ENCODE results near the gene STK36.

Gene STK36

DNA sequence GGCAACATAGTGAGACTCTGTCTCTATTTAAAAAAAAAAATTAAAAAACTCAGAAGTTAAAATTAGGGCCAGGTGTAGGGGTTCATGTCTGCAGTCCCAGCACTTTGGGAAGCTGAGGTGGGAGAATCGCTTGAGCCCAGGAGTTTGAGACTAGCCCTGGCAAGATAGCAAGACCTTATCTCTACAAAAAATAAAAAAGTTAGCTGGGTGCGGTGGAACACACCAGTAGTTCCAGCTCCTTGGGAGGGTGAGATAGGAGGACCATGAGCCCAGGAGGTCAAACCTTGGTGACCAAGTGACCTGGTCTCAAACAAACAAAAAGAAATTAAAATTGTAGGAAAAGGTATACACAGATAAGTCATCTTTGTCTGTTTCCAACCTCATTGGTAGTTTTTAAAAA, 50.0 kb downstream of the STK36 start:
- DNase-seq, result no peak

- no peak for DNase-seq
These were observed 50.5 kb downstream of the STK36 start for GRCh38 chr2:218722419-218722818.

DNA sequence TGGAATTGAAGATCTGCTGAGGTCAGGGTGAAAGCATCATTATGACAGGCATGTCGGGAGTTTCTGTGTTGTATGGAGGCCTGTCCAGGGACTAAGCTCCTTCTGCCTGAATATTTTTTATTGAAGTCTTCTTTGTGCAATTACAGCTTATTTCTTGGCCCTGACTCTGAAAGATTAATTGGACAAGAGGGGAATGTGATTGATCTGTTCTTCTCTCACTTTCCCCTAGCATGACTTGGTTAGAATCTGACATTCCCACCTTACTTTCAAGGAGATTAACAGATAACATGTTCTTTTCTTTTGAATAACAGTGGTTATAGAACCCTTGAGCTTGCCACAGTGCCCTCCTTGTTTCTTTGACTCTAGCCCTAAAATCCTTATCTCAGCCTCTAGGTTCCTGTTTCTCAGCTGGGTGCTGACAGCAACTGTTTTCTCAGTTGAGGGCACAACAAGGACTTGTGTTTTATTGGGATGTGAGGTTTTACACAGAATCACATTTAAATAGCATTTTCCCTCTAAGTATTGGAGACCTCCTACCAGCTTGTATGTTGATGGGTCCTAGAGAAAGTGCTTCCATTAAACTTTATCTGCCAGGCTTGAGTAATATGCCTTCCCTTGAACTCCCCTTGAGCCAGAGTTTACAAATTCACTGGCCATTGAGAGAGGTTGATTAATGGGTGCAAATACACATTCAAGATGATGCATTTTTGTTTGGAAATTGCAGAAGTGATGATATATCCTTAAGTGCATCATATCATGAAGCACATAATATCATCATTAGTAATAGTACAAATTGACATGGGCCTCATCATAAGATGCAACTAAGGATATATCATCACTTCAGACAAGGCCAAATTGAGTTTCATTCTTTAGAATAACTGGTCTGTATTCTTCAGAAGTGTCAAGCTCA, 51.2 kb downstream of the STK36 start:
- DNase-seq, result peak; percentile 84

DNA sequence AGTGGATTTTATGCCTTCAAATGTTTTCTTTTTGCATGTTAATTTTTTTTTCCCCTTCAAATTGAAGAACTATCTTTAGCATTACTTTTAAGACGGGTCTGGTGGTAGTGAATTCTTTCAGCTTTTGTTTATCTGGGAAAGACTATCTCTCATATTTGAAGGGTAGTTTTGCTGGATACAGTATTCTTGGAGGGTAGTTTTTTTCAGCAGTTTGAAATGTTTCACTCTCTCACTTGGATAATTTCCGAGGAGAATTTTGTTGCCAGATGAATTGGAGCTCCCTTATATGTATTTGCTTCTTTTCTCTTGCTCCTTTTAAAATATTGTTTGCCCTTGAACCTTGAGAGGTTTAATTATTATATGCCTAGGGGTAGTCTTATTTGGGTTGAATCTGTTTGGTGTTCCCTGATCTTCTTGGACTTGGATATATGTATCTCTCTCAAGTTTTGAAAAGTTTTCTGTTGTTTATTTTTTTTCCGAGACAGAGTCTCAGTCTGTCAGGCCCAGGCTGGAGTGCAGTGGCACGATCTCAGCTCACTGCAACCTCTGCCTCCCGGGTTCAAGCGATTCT, 54.2 kb downstream of the STK36 start:
- no peak for DNase-seq

DNA sequence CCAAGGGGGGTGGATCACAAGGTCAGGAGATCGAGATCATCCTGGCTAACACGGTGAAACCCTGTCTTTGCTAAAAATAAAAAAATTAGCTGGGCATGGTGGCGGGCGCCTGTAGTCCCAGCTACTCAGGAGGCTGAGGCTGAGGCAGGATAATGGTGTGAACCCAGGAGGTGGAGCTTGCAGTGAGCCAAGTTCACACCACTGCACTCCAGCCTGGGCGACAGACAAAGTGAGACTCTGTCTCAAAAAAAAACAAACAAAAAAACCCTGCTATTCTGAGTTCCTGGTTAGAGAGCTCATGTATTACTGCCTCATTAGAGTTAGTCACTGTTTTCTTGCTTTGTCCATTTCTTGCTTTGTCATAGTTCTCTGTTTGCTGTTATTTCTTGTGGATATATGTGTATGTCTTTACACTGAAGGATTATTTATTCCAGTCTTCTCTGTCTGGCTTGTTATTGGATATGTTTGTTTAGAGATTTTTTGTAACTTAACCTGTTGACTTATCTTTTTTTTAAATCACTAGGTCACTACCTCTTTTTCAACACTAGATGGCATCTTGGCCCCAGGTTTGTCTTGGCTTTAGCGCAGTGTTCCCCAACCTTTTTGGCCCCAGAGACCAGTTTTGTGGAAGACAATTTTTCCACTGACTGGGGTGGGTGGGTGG, 55.7 kb downstream of the STK36 start:
- peak; percentile 2 for DNase-seq

- no peak for DNase-seq
These were observed 57.8 kb downstream of the STK36 start for GRCh38 chr2:218729640-218730039.

GRCh38 chr2:218732052-218732760, 60.3 kb downstream of the STK36 start:
- DNase-seq, result no peak

GRCh38 chr2:218732761-218733158, 60.9 kb downstream of the STK36 start:
- no peak for DNase-seq

GRCh38 chr2:218733171-218734021, 61.5 kb downstream of the STK36 start:
- DNase-seq, result no peak

GRCh38 chr2:218734190-218734975, 62.5 kb downstream of the STK36 start:
- DNase-seq, result no peak

DNA sequence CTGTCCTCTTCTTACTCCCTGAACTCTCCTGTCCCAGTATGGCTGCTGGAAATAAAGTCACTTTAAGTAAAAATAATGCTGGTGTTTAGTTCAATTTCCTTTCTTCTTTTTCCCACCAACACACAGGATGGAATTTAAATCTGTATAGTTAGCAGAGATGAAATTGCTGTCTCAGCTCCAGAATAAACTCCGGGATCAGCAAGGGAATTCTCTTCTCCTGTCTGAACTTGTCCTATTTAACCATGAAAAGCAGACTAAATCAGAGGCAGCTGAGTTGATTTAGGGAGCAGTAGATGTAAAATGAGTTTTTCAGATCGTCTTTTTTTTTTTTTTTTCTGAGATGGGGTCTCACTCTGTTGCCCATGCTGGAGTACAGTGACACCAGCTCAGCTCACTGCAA, 64.6 kb downstream of the STK36 start:
- DNase-seq, result no peak

DNA sequence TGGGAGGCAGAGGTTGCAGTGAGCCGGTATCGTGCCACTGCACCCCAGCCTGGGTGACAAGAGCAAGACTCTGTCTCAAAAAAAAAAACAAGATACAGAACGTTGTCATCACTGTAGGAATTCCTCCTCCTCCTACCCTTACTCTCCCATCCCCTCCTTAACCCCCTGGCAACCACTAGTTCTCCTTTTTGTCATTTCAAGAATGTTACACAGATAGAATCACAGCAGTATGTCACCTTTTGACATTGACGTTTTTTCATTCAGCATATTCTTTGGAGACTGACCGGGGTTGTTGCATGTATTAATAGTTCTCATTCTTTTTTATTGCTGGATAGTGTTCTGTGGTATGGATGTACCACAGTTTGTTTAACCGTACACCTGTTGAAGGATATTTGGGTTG, 71.2 kb downstream of the STK36 start:
- DNase-seq, result no peak

GRCh38 chr2:218744615-218745014, 72.7 kb downstream of the STK36 start:
- no peak for DNase-seq

DNA sequence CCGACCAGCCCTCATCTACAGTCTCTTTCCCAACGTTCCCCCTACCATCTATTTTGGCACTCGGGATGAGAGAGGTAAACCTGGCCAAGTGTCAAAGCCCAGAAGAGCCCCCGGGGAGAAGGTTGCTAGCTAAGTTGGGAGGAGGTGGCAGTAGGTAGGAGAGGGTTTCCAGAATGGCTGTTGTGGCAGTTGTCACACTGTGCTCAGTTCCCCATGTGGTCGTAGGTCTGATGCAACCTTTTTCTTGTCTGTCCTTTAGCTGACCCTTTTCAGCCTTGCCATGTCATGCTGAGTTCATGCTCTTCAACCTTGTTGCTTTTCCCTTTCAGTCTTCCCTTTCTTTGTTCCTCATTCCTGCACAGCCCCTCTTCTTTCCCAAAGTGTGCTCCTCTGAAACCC, 73.3 kb downstream of the STK36 start:
- DNase-seq, result no peak

GRCh38 chr2:218745559-218746469, 73.9 kb downstream of the STK36 start:
- DNase-seq, result no peak

DNA sequence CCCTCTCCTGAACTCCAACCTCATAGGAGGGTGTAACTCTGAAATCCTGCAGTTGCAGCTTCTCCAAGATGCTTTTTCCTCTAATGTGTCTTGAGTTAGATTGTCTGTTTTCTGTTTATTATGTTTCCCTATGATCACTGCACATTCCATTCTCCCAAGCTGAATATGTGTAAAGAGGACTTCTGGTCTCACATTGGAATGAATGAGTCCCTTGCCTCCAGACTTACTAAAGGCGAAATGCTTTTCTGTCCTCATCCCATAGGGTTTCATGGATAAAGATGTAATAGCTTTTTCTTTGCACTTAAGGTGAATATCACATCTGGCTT, 74.5 kb downstream of the STK36 start:
- no peak for DNase-seq

DNA sequence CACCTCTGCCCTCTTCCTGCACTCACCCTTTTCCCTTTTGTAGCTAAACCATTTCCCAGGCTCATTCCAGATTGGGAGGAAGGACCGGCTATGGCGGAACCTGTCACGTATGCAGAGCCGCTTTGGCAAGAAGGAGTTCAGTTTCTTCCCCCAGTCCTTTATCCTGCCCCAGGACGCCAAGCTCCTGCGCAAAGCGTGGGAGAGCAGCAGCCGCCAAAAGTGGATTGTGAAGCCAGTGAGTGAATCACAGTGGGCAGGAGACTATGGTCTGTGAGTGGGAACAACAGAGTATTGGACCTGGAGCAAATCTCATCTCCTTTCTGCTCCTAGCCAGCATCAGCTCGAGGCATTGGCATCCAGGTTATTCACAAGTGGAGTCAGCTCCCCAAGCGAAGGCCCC, 75.1 kb downstream of the STK36 start:
- DNase-seq, result no peak

DNA sequence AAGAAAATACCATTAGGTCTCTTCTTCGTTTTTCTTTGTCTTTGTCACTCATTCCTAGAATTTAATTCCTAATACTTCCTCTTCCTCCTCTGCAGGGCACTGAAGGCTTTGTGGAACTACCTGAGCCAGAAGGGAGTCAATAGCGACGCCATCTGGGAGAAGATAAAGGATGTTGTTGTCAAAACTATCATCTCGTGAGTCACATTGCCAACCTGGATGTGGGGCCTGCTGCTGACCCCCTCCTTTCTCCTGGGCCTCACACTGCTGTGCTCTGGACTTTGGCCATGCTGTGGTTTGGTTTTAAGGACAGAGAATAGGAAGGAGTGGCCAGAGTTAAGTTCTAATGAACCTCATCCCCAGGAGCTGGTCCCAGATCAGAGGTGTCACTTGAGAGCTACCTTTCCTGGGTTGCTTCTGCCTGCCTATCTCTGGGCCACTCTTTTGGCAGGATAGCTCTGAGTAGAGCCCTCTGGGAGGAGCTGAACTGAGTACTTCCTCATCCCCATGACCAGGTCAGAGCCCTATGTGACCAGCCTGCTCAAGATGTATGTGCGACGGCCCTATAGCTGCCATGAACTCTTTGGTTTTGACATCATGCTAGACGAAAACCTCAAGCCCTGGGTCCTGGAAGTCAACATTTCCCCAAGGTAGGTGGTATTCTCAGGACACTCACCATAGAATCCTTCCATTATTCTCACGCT, 77.0 kb downstream of the STK36 start:
- no peak for DNase-seq
